Measurements from ENCODE around the gene PRIMA1. TPM values are rescaled to one million over a fixed set of nuclear protein-coding genes. Genes with fewer than 3 reads are reported as not detected.

The PRIMA1 gene
- total RNA-seq, 6 donors from 2014 or later: under 0.01 to 1.8 (median 0.62) TPM

DNA sequence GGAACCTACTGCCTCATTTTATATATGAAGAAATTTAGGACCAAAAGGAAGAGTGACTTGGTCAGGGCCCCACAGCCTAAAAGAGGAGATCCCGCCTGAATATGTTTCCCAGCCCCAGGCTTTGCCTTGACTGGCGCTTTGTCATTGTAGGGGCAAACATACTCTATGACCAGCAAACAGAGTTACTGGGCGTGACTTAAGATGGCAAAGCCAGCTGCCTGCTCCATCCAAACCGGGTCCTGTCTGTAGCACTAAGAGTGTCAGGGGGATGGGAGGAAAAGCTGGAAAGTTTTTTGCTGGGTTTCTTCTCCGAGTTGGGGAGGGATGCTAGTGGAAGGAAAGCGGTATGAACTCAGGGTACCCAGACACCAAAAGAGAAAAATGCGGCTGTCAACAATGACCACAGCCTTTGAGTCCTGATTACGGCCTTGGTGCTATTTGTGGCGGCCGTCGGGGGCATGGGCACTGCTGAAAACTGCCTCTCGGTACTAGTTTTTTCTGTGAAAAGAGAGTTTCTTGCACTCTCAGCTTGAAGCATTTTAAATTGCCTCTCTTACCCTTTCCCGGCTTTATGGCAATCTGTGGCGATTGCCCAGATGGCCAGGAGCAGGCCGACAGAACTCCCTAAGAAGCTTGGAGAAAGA, 82.7 kb downstream of the PRIMA1 start:
- ATAC-seq (ENCODE audit: low FRiP score in 2 of 2) (no peak), DNase-seq (no peak)
- no peak overlapping the region for H3K27ac ChIP-seq
- 88 to 92% methylated on average over 15 of the region's 15 CpGs for WGBS, 2 donors
- H3K27me3 ChIP-seq: no peaks in the 10 kb centered on the region
- no peak for TF ChIP-seq POLR2AphosphoS5 (IDR thresholded peaks at IDR 0.05)
- no peaks in the 10 kb centered on the region for H3K4me1 ChIP-seq
- no peak overlapping the region for H3K4me3 ChIP-seq
- H3K36me3 ChIP-seq: no peaks in the 10 kb centered on the region
- H3K9me3 ChIP-seq: no peaks in the 10 kb centered on the region

DNA sequence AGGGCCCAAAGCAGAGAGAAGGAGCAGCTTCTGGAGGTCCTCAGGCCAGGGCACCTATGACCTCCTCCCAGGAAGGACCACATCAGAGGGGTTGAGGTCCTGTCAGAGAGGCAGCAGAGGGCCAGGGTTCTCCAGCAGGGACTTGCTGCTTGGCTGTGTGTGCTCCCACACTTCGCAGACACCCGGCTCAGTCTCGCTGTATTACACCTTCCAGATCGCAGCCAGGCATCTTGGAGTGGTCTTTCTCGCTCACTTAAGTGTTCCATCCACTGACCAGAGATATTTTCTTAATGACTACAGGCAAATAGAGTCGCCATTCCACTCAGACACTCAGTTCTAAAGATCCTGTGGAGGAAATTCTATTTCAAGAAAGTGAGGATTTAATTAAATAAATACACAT, 84.3 kb downstream of the PRIMA1 start:
- Histone ChIP-seq H3K4me1 (no peaks in the 10 kb centered on the region), H3K36me3 (no peaks in the 10 kb centered on the region), H3K27me3 (no peaks in the 10 kb centered on the region), H3K27ac (no peak overlapping the region), H3K4me3 (no peak overlapping the region), H3K9me3 (peaks cover 0 to 5% (median 0%) of the 10 kb centered on the region in 4 donors)
- TF ChIP-seq POLR2A (IDR thresholded peaks at IDR 0.05): no peak
- no peak for TF ChIP-seq CTCF (IDR thresholded peaks at IDR 0.05)
- TF ChIP-seq POLR2AphosphoS5 (IDR thresholded peaks at IDR 0.05): no peak
- TF ChIP-seq EP300 (IDR thresholded peaks at IDR 0.05): no peak
- ATAC-seq (ENCODE audit: low FRiP score in 2 of 2): no peak
- 66 to 84% methylated on average over 6 of the region's 6 CpGs for WGBS, 2 donors
- no peak for DNase-seq

GRCh38 chr14:93702946-93703345, 85.3 kb downstream of the PRIMA1 start:
- H3K4me3 ChIP-seq: no peak overlapping the region
- H3K4me1 ChIP-seq: no peaks in the 10 kb centered on the region
- H3K27ac ChIP-seq: no peak overlapping the region
- DNase-seq (no peak), ATAC-seq (ENCODE audit: low FRiP score in 2 of 2) (no peak)
- TF ChIP-seq EP300 (IDR thresholded peaks at IDR 0.05) (no peak), POLR2AphosphoS5 (IDR thresholded peaks at IDR 0.05) (no peak), POLR2A (IDR thresholded peaks at IDR 0.05) (no peak), CTCF (IDR thresholded peaks at IDR 0.05) (no peak)
- no peaks in the 10 kb centered on the region for H3K36me3 ChIP-seq
- H3K27me3 ChIP-seq: no peaks in the 10 kb centered on the region
- 68 to 81% methylated on average over 6 of the region's 6 CpGs for WGBS, 2 donors
- peaks cover 0 to 5% (median 0%) of the 10 kb centered on the region in 4 donors for H3K9me3 ChIP-seq

DNA sequence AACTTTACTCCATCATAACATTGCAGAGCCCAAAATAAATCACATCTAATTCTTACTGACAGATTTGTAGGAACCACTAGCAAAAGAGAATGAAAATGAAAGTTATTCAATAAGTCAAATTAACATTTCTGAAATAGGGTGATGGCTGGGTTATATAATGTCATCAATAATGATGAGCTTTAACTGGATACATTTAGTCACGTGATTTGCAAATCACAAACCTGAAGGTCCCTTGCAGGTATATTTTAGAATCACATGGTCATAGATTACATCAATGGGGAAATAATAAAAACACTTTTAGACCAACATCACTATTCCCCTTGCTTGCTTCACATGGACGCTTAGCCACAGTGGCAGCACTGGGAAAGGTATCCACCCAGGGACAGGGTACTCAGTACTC, 86.7 kb downstream of the PRIMA1 start:
- ATAC-seq (ENCODE audit: low FRiP score in 2 of 2) (no peak), DNase-seq (no peak)
- Histone ChIP-seq H3K27ac (no peak overlapping the region), H3K9me3 (peaks cover 0 to 5% (median 0%) of the 10 kb centered on the region in 4 donors), H3K27me3 (no peaks in the 10 kb centered on the region), H3K36me3 (no peaks in the 10 kb centered on the region), H3K4me1 (no peaks in the 10 kb centered on the region), H3K4me3 (no peak overlapping the region)
- TF ChIP-seq CTCF (IDR thresholded peaks at IDR 0.05): no peak
- no peak for TF ChIP-seq EP300 (IDR thresholded peaks at IDR 0.05)
- no peak for TF ChIP-seq POLR2A (IDR thresholded peaks at IDR 0.05)
- TF ChIP-seq POLR2AphosphoS5 (IDR thresholded peaks at IDR 0.05): no peak
- WGBS, 2 donors: 90 to 91% methylated on average over 2 of the region's 2 CpGs

DNA sequence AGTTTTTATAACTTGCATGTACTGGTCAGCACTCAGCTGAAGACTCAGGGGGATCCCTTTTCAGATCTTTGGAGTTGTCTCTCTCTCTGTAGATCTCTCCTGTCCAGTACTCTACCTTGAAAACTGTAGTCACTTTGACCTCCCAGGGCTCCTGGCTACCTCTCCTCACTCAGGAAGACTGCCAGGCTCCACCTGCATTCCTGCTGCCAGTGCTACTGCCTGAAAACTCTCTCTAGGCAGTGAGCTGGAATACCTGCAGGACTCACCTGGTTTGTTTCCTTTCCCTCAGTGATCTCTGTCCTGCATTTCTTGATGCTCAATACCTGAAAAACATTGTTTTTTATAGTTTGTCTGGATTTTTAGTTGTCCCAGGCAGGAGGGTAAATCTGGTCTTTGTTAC, 87.4 kb downstream of the PRIMA1 start:
- DNase-seq: no peak
- no peak for ATAC-seq (ENCODE audit: low FRiP score in 2 of 2)
- Histone ChIP-seq H3K4me3 (no peak overlapping the region), H3K36me3 (no peaks in the 10 kb centered on the region), H3K4me1 (no peaks in the 10 kb centered on the region), H3K27me3 (no peaks in the 10 kb centered on the region), H3K27ac (no peak overlapping the region), H3K9me3 (peaks cover 0 to 5% (median 0%) of the 10 kb centered on the region in 4 donors)
- TF ChIP-seq CTCF (IDR thresholded peaks at IDR 0.05) (no peak), POLR2A (IDR thresholded peaks at IDR 0.05) (no peak), EP300 (IDR thresholded peaks at IDR 0.05) (no peak), POLR2AphosphoS5 (IDR thresholded peaks at IDR 0.05) (no peak)
